HAP-1 (cell line): ENCODE results near the gene BHLHE23.

ENCODE experiments used
- DNase-seq, 2 experiments: peaks; one replicate each; pipeline ENCODE4 v3.0.0-alpha.2; 2016 to 2020; ENCODE audit warnings: low spot score in 2 of 2
- H3K27me3 ChIP-seq: fragments of 250-450 bp; sonication (Bioruptor Pico); 2 replicates; pipeline ENCODE4 v1.5.1; 2020; ENCODE audit warnings: low read depth, mild to moderate bottlenecking, moderate library complexity
- H3K36me3 ChIP-seq: fragments of 250-450 bp; sonication (Bioruptor Pico); replicated peaks from 2 replicates; pipeline ENCODE4 v1.5.1; 2020; ENCODE audit warnings: mild to moderate bottlenecking
- H3K4me1 ChIP-seq: fragments of 250-450 bp; sonication (Bioruptor Pico); 2 replicates; pipeline ENCODE4 v1.5.1; 2020; ENCODE audit warnings: mild to moderate bottlenecking
- H3K4me3 ChIP-seq: fragments of 250-450 bp; sonication (Bioruptor Pico); 2 replicates; pipeline ENCODE4 v1.5.1; 2020; ENCODE audit warnings: mild to moderate bottlenecking, moderate library complexity
- H3K9me3 ChIP-seq: fragments of 250-450 bp; sonication (Bioruptor Pico); 2 replicates; pipeline ENCODE4 v1.5.1; 2020; ENCODE audit warnings: mild to moderate bottlenecking, moderate library complexity
- in situ Hi-C: fragments of 300-500 bp; cut with MboI; formaldehyde crosslinking; loops from 3 replicates; pipeline ENCODE4 v1.14.3; 2020; ENCODE audit warnings: low sequenced_read_pairs, inconsistent platforms, mixed read lengths

Gene BHLHE23

GRCh38 chr20:63025534-63026331 lies 19.0 kb upstream of the BHLHE23 start:
- no peaks in the 10 kb centered on the region for H3K36me3 ChIP-seq
- H3K9me3 ChIP-seq, result no peaks in the 10 kb centered on the region
- no peak for DNase-seq
- H3K4me3 ChIP-seq, result no peak overlapping the region
- in situ Hi-C loops, result no loop called here
- no peaks in the 10 kb centered on the region for H3K4me1 ChIP-seq
- peaks cover 44% of the 10 kb centered on the region for H3K27me3 ChIP-seq

GRCh38 chr20:63024573-63025392 lies 18.0 kb upstream of the BHLHE23 start:
- Histone ChIP-seq H3K4me1 (no peaks in the 10 kb centered on the region), H3K36me3 (no peaks in the 10 kb centered on the region), H3K9me3 (no peaks in the 10 kb centered on the region), H3K4me3 (no peak overlapping the region), H3K27me3 (peaks cover 47% of the 10 kb centered on the region)
- in situ Hi-C loops, result no loop called here
- DNase-seq, result no peak

- no peak for DNase-seq
- H3K9me3 ChIP-seq, result no peaks in the 10 kb centered on the region
- H3K4me1 ChIP-seq, result no peaks in the 10 kb centered on the region
- in situ Hi-C loops, result no loop called here
- H3K4me3 ChIP-seq, result no peak overlapping the region
- H3K27me3 ChIP-seq, result peaks cover 50% of the 10 kb centered on the region
- H3K36me3 ChIP-seq, result no peaks in the 10 kb centered on the region
Measured at GRCh38 chr20:63023936-63024571, 17.3 kb upstream of the BHLHE23 start.

DNA sequence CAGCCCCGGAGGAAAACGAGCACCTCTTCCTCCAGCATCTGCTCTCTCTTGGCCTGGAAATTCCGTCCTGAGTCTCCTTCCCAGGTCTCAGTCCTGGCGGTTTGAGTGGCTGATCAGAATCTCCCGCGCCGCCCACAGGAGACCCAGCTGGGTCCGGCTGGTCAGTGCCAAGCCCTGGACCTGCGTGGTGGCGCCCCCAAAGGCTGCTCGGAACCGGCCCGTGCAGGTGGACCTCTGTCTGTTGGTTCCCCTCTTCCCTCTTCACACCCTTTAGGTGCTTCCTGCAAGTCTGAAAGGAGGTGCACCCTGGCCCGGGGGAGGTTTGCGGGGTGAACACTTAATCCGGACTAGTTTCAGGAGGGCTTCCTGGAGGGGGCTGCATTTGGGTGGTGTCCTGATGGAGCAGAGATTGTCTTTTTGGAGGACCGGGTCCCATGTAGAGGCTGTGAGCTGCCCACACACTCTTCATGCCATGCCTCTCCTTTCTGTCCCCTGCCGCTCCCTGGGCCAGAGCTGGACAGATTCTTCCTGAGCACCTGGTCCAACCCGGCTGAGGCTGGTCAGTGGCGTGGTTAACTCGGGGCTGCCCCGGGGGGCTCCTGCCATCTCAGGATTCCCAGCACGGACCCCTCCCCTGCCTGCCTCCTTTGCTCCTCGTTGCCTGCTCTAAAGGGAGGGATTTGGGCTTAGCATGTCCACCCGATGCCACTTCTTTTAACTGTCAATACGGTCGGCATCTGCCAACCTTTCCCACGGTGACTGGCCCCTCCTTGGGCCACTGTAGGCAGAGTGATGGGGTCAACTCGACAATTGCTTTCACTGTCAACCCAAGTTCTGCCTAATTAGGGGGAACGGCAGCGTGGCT lies 16.5 kb upstream of the BHLHE23 start:
- in situ Hi-C loops, result no loop called here
- DNase-seq, result no peak
- Histone ChIP-seq H3K27me3 (peaks cover 54% of the 10 kb centered on the region), H3K9me3 (no peaks in the 10 kb centered on the region), H3K36me3 (no peaks in the 10 kb centered on the region), H3K4me3 (no peak overlapping the region), H3K4me1 (no peaks in the 10 kb centered on the region)

GRCh38 chr20:63022501-63022900 lies 15.7 kb upstream of the BHLHE23 start:
- peaks cover 59% of the 10 kb centered on the region for H3K27me3 ChIP-seq
- no peaks in the 10 kb centered on the region for H3K9me3 ChIP-seq
- H3K36me3 ChIP-seq, result no peaks in the 10 kb centered on the region
- in situ Hi-C loops, result no loop called here
- DNase-seq, result no peak
- no peaks in the 10 kb centered on the region for H3K4me1 ChIP-seq
- no peak overlapping the region for H3K4me3 ChIP-seq

DNA sequence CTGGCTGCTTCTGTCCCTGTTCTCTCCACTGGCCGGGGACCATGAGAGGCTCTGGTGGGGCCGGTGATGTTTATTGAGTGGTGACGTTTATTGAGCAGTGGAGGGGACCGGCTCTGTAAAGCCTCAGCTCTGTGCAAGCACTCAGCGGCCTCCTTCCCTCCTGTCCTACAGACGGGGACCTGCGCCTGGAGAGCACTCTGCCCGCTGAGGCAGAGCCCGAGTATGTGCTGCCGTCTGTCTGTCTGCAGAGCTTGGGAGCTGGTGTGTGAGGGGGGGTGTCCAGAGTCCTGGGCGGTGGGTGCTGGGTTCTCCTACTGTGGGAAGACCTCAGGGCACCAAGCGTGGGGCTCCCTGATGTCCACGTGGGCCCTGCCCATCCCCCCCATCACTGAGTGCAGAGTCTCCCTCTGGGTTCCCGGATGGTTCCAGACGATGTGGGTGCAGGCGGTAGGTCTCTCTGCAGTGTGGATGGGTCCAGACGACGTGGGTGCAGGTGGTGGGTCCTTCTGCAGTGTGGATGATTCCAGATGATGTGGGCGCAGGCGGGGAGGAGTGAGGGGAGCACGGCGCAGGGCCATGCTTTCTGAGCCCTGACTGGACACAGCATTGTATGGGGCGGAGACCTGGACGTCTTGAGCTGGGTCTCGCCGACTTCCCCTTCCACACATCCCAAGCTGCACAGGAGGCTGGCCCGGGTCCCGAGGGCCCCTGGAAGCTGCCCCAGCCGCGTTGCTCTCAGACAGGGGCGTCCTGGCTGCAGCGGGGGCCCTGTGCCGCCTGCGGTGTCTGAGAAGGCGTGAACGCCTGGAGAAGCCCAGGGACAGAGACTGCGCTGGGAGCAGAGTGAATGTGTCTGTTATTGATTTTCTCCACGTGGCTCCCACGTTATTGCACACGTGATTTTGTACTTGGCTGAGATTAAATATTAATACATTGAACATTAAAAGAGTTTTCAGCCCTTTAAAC lies 14.9 kb upstream of the BHLHE23 start:
- Histone ChIP-seq H3K36me3 (no peaks in the 10 kb centered on the region), H3K4me3 (no peak overlapping the region), H3K27me3 (peaks cover 62% of the 10 kb centered on the region), H3K4me1 (no peaks in the 10 kb centered on the region), H3K9me3 (no peaks in the 10 kb centered on the region)
- in situ Hi-C loops, result no loop called here
- DNase-seq, result no peak

GRCh38 chr20:63020681-63021080 lies 13.9 kb upstream of the BHLHE23 start:
- Histone ChIP-seq H3K4me3 (no peak overlapping the region), H3K4me1 (no peaks in the 10 kb centered on the region), H3K27me3 (peaks cover 63% of the 10 kb centered on the region), H3K9me3 (no peaks in the 10 kb centered on the region), H3K36me3 (no peaks in the 10 kb centered on the region)
- in situ Hi-C loops, result no loop called here
- DNase-seq, result no peak

DNA sequence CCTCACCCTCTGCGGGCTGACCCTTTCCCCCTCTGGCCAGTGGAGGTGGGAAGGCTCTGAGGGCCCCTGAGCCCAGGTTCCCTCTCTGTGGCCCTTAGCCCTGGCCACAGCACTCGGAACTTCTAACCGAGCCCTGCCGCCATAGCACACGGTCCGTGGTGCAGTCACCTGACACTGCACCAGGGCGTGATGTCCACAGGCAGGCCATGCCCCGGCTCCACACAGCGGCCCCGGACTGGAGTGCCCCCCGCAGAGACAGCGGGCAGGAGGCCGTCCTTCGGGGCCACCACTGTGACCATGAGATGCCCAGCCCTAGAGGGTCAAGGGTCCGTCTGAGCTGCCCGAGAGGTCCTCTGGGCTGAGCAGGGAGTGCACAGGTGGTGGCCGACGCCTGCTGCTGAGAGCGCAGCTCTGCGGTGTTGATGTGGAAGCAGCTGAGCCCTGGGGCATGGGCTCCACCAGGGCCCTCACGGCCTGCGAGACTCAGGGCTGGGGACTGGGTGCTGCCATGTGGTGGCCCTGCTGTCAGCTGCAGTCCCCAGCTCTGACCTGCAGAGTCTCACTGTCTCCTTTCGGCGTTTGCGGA lies 11.2 kb upstream of the BHLHE23 start:
- no peak overlapping the region for H3K4me3 ChIP-seq
- no peaks in the 10 kb centered on the region for H3K4me1 ChIP-seq
- no peaks in the 10 kb centered on the region for H3K36me3 ChIP-seq
- in situ Hi-C loops, result no loop called here
- DNase-seq, result no peak
- H3K9me3 ChIP-seq, result peaks cover 4% of the 10 kb centered on the region
- H3K27me3 ChIP-seq, result peaks cover 62% of the 10 kb centered on the region

- H3K27me3 ChIP-seq, result peaks cover 61% of the 10 kb centered on the region
- in situ Hi-C loops, result no loop called here
- no peak overlapping the region for H3K4me3 ChIP-seq
- H3K9me3 ChIP-seq, result peaks cover 6% of the 10 kb centered on the region
- no peaks in the 10 kb centered on the region for H3K4me1 ChIP-seq
- no peaks in the 10 kb centered on the region for H3K36me3 ChIP-seq
- DNase-seq, result no peak
Measured at GRCh38 chr20:63017076-63017825, 10.5 kb upstream of the BHLHE23 start.

GRCh38 chr20:63016514-63017075 lies 9.8 kb upstream of the BHLHE23 start:
- Histone ChIP-seq H3K27me3 (peaks cover 65% of the 10 kb centered on the region), H3K36me3 (no peaks in the 10 kb centered on the region), H3K4me1 (no peaks in the 10 kb centered on the region), H3K4me3 (no peak overlapping the region), H3K9me3 (peaks cover 6% of the 10 kb centered on the region)
- in situ Hi-C loops, result no loop called here
- DNase-seq, result no peak

DNA sequence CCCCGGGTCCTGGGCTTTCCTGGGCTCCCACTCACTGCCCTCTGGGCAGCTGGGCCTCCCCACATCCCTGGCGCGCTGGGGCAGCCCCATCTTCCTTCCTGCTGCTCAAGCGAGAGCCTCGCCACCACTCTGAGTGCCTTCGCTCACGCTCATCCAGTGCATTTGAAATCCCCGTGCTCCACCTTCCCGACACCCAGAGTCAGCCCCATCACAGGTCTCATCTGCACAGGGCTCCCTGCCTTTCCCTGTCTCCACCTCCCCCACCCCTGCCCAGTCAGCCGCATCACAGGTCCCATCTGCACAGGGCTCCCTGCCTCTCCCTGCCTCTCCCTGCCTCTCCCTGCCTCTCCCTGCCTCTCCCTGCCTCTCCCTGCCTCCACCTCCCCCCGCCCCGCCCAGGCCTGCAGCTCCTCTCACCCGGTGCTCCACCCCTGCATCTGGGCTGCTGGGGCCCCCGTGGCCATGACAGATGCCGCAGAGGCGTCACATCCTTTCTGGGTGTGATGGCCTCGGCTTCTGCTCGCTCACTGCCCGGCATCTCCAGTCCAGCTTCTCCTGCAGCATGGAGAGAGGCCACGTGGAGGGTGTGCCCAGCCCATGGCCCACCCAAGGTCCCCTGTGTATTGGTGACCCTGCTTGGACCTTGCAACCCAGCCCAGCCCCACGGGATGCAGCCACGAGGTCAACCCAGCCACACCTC lies 9.0 kb upstream of the BHLHE23 start:
- peaks cover 73% of the 10 kb centered on the region for H3K27me3 ChIP-seq
- H3K4me1 ChIP-seq, result no peaks in the 10 kb centered on the region
- peaks cover 6% of the 10 kb centered on the region for H3K9me3 ChIP-seq
- in situ Hi-C loops, result no loop called here
- DNase-seq, result no peak
- H3K36me3 ChIP-seq, result no peaks in the 10 kb centered on the region
- no peak overlapping the region for H3K4me3 ChIP-seq
